KOPT-K1 (cell line): ENCODE results near the gene KLHDC7B.

Source experiments
- H3K27ac ChIP-seq: fragments of 200-600 bp; sonication (generic); 2 replicates; pipeline ENCODE4 v1.5.1; 2016; ENCODE audit warnings: antibody characterized with exemption, mild to moderate bottlenecking, low read depth, low read length; ENCODE audit not compliant: poor library complexity, severe bottlenecking
- H3K36me3 ChIP-seq: fragments of 200-600 bp; sonication (generic); 2 replicates; pipeline ENCODE4 v1.5.1; 2017; ENCODE audit warnings: antibody characterized with exemption, mild to moderate bottlenecking, low read length, moderate library complexity; ENCODE audit not compliant: insufficient read depth
- H3K9me3 ChIP-seq: fragments of 200-600 bp; sonication (generic); 2 replicates; pipeline ENCODE4 v1.5.1; 2017; ENCODE audit warnings: antibody characterized with exemption, low read length, mild to moderate bottlenecking; ENCODE audit not compliant: insufficient read depth, poor library complexity, severe bottlenecking

Gene KLHDC7B

GRCh38 chr22:50547263-50547985, 1.7 kb downstream of the KLHDC7B start:
- no peak overlapping the region for H3K27ac ChIP-seq
- H3K36me3 ChIP-seq = no peaks in the 10 kb centered on the region
- H3K9me3 ChIP-seq = no peaks in the 10 kb centered on the region

DNA sequence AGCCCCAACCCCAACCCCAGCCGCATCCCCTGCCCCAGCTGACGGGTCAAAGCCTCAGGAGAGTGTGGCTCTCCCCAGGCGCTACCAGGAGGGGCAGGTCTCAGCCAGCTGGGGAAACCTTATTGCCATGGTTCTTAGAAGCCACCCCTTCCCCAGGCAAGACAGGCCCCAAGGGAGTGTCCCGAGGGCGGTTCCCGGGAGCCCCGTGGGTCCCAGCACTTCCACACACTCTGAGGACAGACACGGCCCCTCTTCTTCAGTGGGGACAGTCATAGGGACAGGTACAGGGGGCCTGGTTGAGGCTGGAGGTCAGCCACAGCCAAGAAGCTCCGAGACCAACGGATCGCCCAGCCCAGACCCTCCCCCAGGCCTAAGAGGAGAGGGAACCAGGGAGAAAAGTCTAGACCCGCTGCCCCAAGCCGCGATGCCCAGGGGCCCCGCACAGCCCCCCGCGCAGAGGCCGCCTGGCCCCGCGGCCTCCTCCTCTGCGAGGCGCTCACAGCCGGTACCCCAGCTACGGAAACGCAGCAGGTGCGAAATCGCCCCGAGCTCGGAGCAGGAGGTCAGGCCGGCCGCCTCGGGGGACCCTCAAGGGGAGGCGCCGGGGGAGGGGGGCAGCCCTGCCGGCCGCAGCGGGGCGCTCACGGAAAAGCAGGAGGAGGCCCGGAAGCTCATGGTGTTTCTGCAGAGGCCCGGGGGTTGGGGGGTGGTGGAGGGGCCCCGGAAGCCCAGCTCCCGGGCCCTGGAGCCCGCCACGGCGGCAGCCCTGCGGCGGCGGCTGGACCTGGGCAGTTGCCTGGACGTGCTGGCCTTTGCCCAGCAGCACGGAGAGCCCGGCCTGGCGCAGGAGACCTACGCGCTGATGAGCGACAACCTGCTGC, 2.6 kb downstream of the KLHDC7B start:
- H3K27ac ChIP-seq = no peak overlapping the region
- no peaks in the 10 kb centered on the region for H3K9me3 ChIP-seq
- H3K36me3 ChIP-seq = no peaks in the 10 kb centered on the region

- no peak overlapping the region for H3K27ac ChIP-seq
- H3K9me3 ChIP-seq = no peaks in the 10 kb centered on the region
- H3K36me3 ChIP-seq = no peaks in the 10 kb centered on the region
Observed at GRCh38 chr22:50548921-50549790, 3.5 kb downstream of the KLHDC7B start.

DNA sequence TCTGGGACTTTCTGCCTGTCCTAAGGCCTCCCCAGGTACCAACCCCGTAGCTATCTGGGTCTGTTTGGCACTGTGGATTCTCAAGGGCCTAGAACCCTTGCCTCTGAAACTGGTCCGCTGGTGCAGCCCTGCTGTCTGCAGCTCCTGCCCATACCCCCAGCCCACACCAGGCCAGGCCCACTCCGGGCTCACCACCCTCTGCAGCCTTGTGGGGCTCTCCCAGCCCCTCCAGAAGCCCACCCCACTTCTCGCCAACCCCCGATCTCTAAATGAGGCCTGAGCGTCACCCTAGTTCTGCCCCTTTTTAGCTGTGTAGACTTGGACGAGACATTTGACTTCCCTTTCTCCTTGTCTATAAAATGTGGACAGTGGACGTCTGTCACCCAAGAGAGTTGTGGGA, 4.7 kb downstream of the KLHDC7B start:
- Histone ChIP-seq H3K36me3 (no peaks in the 10 kb centered on the region), H3K9me3 (no peaks in the 10 kb centered on the region), H3K27ac (no peak overlapping the region)

- H3K9me3 ChIP-seq = no peaks in the 10 kb centered on the region
- H3K27ac ChIP-seq = no peak overlapping the region
- H3K36me3 ChIP-seq = no peaks in the 10 kb centered on the region
Observed at GRCh38 chr22:50551160-50551752, 5.6 kb downstream of the KLHDC7B start.

- Histone ChIP-seq H3K27ac (no peak overlapping the region), H3K9me3 (no peaks in the 10 kb centered on the region), H3K36me3 (no peaks in the 10 kb centered on the region)
Observed at GRCh38 chr22:50553310-50553709, 7.6 kb downstream of the KLHDC7B start.

- H3K9me3 ChIP-seq = no peaks in the 10 kb centered on the region
- no peak overlapping the region for H3K27ac ChIP-seq
- no peaks in the 10 kb centered on the region for H3K36me3 ChIP-seq
Observed at GRCh38 chr22:50556703-50557102, 11.0 kb downstream of the KLHDC7B start.

DNA sequence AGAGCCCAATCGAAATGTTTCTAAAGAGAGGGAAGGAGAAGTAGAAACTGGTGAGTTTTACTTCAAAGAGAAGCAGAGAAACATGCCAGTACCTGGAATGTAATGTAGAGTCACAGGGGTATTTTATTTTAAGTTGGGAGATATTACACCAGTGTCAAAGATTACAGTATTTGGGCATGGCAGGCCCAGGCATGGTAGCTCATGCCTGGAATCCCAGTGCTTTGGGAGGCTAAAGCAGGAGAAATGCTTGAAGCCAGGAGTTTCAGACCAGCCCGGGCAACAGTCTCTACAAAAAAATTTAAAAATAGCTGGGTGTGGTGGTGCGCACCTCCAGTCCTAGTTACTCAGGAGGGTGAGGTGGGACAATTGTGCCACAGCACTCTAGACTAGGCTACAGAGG, 14.3 kb downstream of the KLHDC7B start:
- Histone ChIP-seq H3K36me3 (no peaks in the 10 kb centered on the region), H3K9me3 (no peaks in the 10 kb centered on the region), H3K27ac (no peak overlapping the region)

- Histone ChIP-seq H3K36me3 (no peaks in the 10 kb centered on the region), H3K9me3 (no peaks in the 10 kb centered on the region), H3K27ac (no peak overlapping the region)
Observed at GRCh38 chr22:50561401-50562358, 16.0 kb downstream of the KLHDC7B start.

- no peaks in the 10 kb centered on the region for H3K9me3 ChIP-seq
- H3K36me3 ChIP-seq = peaks cover 4% of the 10 kb centered on the region; the same call in 1 of the 2 replicates
- no peak within 1 kb of the TSS for H3K27ac ChIP-seq
Observed at GRCh38 chr22:50562523-50563412, 17.1 kb downstream of the KLHDC7B start, which contains the start of gene SYCE3. Gene SYCE3, minus strand, starts transcription at chr22:50562919. Its CDS starts 6,514 bp downstream, at chr22:50556405.

GRCh38 chr22:50563413-50564160, 17.9 kb downstream of the KLHDC7B start:
- Histone ChIP-seq H3K27ac (no peak overlapping the region), H3K36me3 (peaks cover 12% of the 10 kb centered on the region), H3K9me3 (no peaks in the 10 kb centered on the region)

DNA sequence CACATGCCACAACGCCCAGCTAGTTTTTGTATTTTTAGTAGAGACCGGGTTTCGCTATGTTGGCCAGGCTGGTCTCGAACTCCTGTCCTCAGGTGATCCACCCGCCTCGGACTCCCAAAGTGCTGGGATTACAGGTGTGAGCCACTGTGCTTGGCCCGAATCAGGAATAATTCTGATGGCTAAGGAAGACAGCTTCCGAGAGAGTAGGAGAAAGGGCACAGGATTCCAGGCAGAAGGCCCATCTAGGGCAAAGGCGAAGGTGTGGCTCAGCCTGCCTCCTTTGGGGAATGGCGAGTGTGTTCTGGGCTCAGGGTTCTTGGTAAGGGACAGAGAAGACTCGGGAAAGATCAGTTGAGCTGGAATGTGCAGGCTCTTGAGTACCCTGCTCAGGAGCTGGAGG, 18.6 kb downstream of the KLHDC7B start:
- Histone ChIP-seq H3K9me3 (no peaks in the 10 kb centered on the region), H3K36me3 (peaks cover 19% of the 10 kb centered on the region), H3K27ac (no peak overlapping the region)
